HG02678 (cell line): ENCODE measurements around the gene SDHA.

ENCODE experiments used
- ATAC-seq: cut with Tn5 transposase; IDR thresholded peaks from one replicate; pipeline ENCODE4 v1.9.1; 2021; ENCODE audit warnings: mild to moderate bottlenecking, moderate library complexity; ENCODE audit not compliant: unreplicated experiment

The SDHA gene

GRCh38 chr5:217494-218456 is at the start of gene SDHA, which contains the start of gene CCDC127:
Gene SDHA (plus strand): TSS chr5:218320. CDS start chr5:218356, 36 bp downstream.
Gene CCDC127 (minus strand): TSS chr5:218153. CDS start chr5:216849, 1,304 bp downstream.
- peak; percentile 72 for ATAC-seq

- ATAC-seq: no peak
These were observed 48.9 kb upstream of the SDHA start for GRCh38 chr5:169071-169727.

GRCh38 chr5:169728-170094 is 48.4 kb upstream of the SDHA start:
- no peak for ATAC-seq

- ATAC-seq: no peak
These were observed 46.9 kb upstream of the SDHA start for GRCh38 chr5:170971-171800.

GRCh38 chr5:171801-172331 is 46.3 kb upstream of the SDHA start:
- no peak for ATAC-seq

GRCh38 chr5:172421-172820 is 45.7 kb upstream of the SDHA start:
- no peak for ATAC-seq

GRCh38 chr5:172841-173251 is 45.3 kb upstream of the SDHA start:
- ATAC-seq: no peak

- no peak for ATAC-seq
These were observed 44.5 kb upstream of the SDHA start for GRCh38 chr5:173392-174290.

GRCh38 chr5:174291-174600 is 43.9 kb upstream of the SDHA start:
- no peak for ATAC-seq

- no peak for ATAC-seq
These were observed 43.1 kb upstream of the SDHA start for GRCh38 chr5:174876-175465.

GRCh38 chr5:176296-176823 is 41.8 kb upstream of the SDHA start:
- no peak for ATAC-seq

GRCh38 chr5:178110-178509 is 40.0 kb upstream of the SDHA start:
- no peak for ATAC-seq

GRCh38 chr5:179401-179800 is 38.7 kb upstream of the SDHA start:
- no peak for ATAC-seq

GRCh38 chr5:180286-180918 is 37.7 kb upstream of the SDHA start:
- ATAC-seq: no peak

GRCh38 chr5:181160-181559 is 37.0 kb upstream of the SDHA start:
- no peak for ATAC-seq

- ATAC-seq: no peak
These were observed 36.6 kb upstream of the SDHA start for GRCh38 chr5:181566-181965.

- ATAC-seq: no peak
These were observed 36.0 kb upstream of the SDHA start for GRCh38 chr5:182126-182525.

GRCh38 chr5:184471-184870 is 33.6 kb upstream of the SDHA start:
- ATAC-seq: no peak
